ENCODE data around the gene CENPVL2.
"Not testable (repeated sequence)": the region's sequence is repeated elsewhere in the genome, so short reads cannot be mapped to it uniquely, and the experiment has no call there.

CENPVL2 gene

GRCh38 chrX:51682720-51683062, at the start of gene CENPVL2:
Gene CENPVL2, minus strand, starts transcription at chrX:51682831. Its CDS starts 0 bp downstream, at chrX:51682831.
- DNase-seq (ENCODE audit: low spot score); FAIRE-seq: not testable (repeated sequence)

- FAIRE-seq, result no peak
- DNase-seq (ENCODE audit: low spot score), result no peak
These were observed 45.6 kb upstream of the CENPVL2 start for GRCh38 chrX:51728202-51728601.

- FAIRE-seq; DNase-seq (ENCODE audit: low spot score): not testable (repeated sequence)
These were observed 30.5 kb upstream of the CENPVL2 start for GRCh38 chrX:51712943-51713647.

- DNase-seq (ENCODE audit: low spot score); FAIRE-seq: not testable (repeated sequence)
These were observed 27.9 kb upstream of the CENPVL2 start, which contains the start of gene CENPVL1 for GRCh38 chrX:51710277-51711164. Gene CENPVL1, plus strand, starts transcription at chrX:51710512. Its CDS starts 0 bp downstream, at chrX:51710512.

- no peak for FAIRE-seq
- no peak for DNase-seq (ENCODE audit: low spot score)
These were observed 14.8 kb upstream of the CENPVL2 start for GRCh38 chrX:51697397-51697796.

- no peak for FAIRE-seq
These were observed 11.6 kb upstream of the CENPVL2 start for GRCh38 chrX:51694254-51694653.

GRCh38 chrX:51681808-51682719, 567 bp downstream of the CENPVL2 start:
- not testable (repeated sequence) for DNase-seq (ENCODE audit: low spot score); FAIRE-seq

More at GRCh38 chrX:51694254-51694653, 11.6 kb upstream of the CENPVL2 start:
- no peak for DNase-seq (ENCODE audit: low spot score)

- not testable (repeated sequence) for DNase-seq (ENCODE audit: low spot score)
- peak; percentile 68 for FAIRE-seq
These were observed 2.8 kb downstream of the CENPVL2 start for GRCh38 chrX:51679689-51680433.

GRCh38 chrX:51665981-51666380, 16.6 kb downstream of the CENPVL2 start:
- no peak for FAIRE-seq
- no peak for DNase-seq (ENCODE audit: low spot score)

- DNase-seq (ENCODE audit: low spot score) (no peak), FAIRE-seq (no peak)
These were observed 39.3 kb downstream of the CENPVL2 start for GRCh38 chrX:51643377-51643776.

GRCh38 chrX:51641421-51642021, 41.1 kb downstream of the CENPVL2 start:
- DNase-seq (ENCODE audit: low spot score), result peak; percentile 39
- no peak for FAIRE-seq

GRCh38 chrX:51636511-51636910, 46.1 kb downstream of the CENPVL2 start:
- FAIRE-seq; DNase-seq (ENCODE audit: low spot score): not testable (repeated sequence)

All from urothelium cell line (cell line).